Caco-2 (cell line): ENCODE measurements around the gene MEGF8. TPM values are rescaled to one million over a fixed set of nuclear protein-coding genes. Genes with fewer than 3 reads are reported as not detected.

ENCODE experiments used
- BruUV-seq: library from RNA; stranded (reverse); fragments of 400-500 nt; replicated peaks from 2 replicates; lab custom pipeline; 2021; lab: Mats Ljungman, UMichigan
- CTCF ChIA-PET: fragments of 300-600 bp; sonication (Branson Sonifier 250); formaldehyde crosslinking; loops from one replicate; lab custom pipeline; 2022; ENCODE audit warnings: antibody characterized with exemption; lab: Charles Lee
- POLR2A ChIA-PET: fragments of 300-600 bp; sonication (Branson Sonifier 250); formaldehyde crosslinking; loops from one replicate; lab custom pipeline; 2022; ENCODE audit warnings: antibody characterized with exemption; lab: Charles Lee
- DNase-seq, 2 experiments: peaks; one replicate each; pipeline versions ENCODE4 v3.0.0 to v3.0.0-alpha.2; 2020 to 2022
- H3K27me3 ChIP-seq: replicated peaks from 2 replicates; pipeline ENCODE4 v1.6.0; 2011; ENCODE audit warnings: low read length; ENCODE audit not compliant: control insufficient read depth, insufficient read depth
- H3K36me3 ChIP-seq: 2 replicates; pipeline ENCODE4 v1.5.1; 2011; ENCODE audit warnings: low read length; ENCODE audit not compliant: control insufficient read depth, insufficient read depth
- H3K4me1 ChIP-seq: fragments of 250-450 bp; sonication (Bioruptor Pico); 2 replicates; pipeline ENCODE4 v1.5.1; 2020; ENCODE audit warnings: mild to moderate bottlenecking
- H3K4me3 ChIP-seq: 2 replicates; pipeline ENCODE4 v1.5.1; 2011; ENCODE audit warnings: low read depth, mild to moderate bottlenecking, control low read depth, low read length
- H3K9me3 ChIP-seq: fragments of 250-450 bp; sonication (Bioruptor Pico); 2 replicates; pipeline ENCODE4 v1.5.1; 2020; ENCODE audit warnings: mild to moderate bottlenecking, moderate library complexity
- H3K27ac Mint-ChIP-seq: one replicate; pipeline ENCODE4 v1.8.0; 2022; ENCODE audit warnings: mixed read lengths; ENCODE audit not compliant: unreplicated experiment
- H3K27me3 Mint-ChIP-seq: one replicate; pipeline ENCODE4 v1.8.0; 2022; ENCODE audit warnings: mixed read lengths; ENCODE audit not compliant: insufficient read depth, unreplicated experiment
- H3K36me3 Mint-ChIP-seq: one replicate; pipeline ENCODE4 v1.8.0; 2022; ENCODE audit warnings: mild to moderate bottlenecking, mixed read lengths; ENCODE audit not compliant: insufficient read depth, unreplicated experiment
- H3K4me1 Mint-ChIP-seq: one replicate; pipeline ENCODE4 v1.8.0; 2022; ENCODE audit warnings: low read depth, mixed read lengths; ENCODE audit not compliant: unreplicated experiment
- H3K4me3 Mint-ChIP-seq: one replicate; pipeline ENCODE4 v1.8.0; 2022; ENCODE audit warnings: mild to moderate bottlenecking, moderate library complexity, mixed read lengths; ENCODE audit not compliant: unreplicated experiment
- H3K9me3 Mint-ChIP-seq: one replicate; pipeline ENCODE4 v1.8.0; 2022; ENCODE audit warnings: mixed read lengths; ENCODE audit not compliant: unreplicated experiment
- CTCF ChIP-seq, 2 experiments: fragments of 200-600 bp in 1 of 2; IDR thresholded peaks; 1 replicate in 1 of 2; 2 replicates in 1 of 2; pipeline versions ENCODE4 v1.5.1 to v1.8.0; 2011 to 2022; ENCODE audit warnings: antibody characterized with exemption in 1 of 2, control low read depth in 1 of 2, inconsistent platforms in 1 of 2, low read depth in 1 of 2, low read length in 1 of 2, mild to moderate bottlenecking in 1 of 2, moderate library complexity in 1 of 2; ENCODE audit not compliant: insufficient read depth in 1 of 2, severe bottlenecking in 1 of 2, unreplicated experiment in 1 of 2
- intact Hi-C: fragments of 100-400 bp; cut with micrococcal nuclease; formaldehyde crosslinking; loops from one replicate; pipeline ENCODE4 v1.10.0; 2022; ENCODE audit not compliant: unreplicated experiment
- total RNA-seq: library from RNA; stranded (reverse); gene quantifications from 2 replicates; pipeline ENCODE4 v1.2.3, GENCODE V29; 2022

The MEGF8 gene
- total RNA-seq, 1 experiment from 2014 or later = 17.9 TPM

- DNase-seq = peak in 1 of 2 experiments; percentile 39
- Mint-ChIP-seq H3K36me3 (peaks cover 25% of the 10 kb centered on the region), H3K4me3 (no peak overlapping the region), H3K4me1 (peaks cover 26% of the 10 kb centered on the region), H3K27ac (no peak overlapping the region), H3K27me3 (no peaks in the 10 kb centered on the region), H3K9me3 (no peaks in the 10 kb centered on the region)
- Histone ChIP-seq H3K4me3 (no peak overlapping the region), H3K4me1 (peaks cover 23% of the 10 kb centered on the region), H3K9me3 (no peaks in the 10 kb centered on the region), H3K36me3 (no peaks in the 10 kb centered on the region), H3K27me3 (no peaks in the 10 kb centered on the region)
- CTCF ChIA-PET = interaction anchor here (0.5 kb wide), 1 partner anchor 18 kb away, joined by 5 read pairs; no protein-coding TSS in a partner anchor
- POLR2A ChIA-PET = no interaction called here
- no peak for TF ChIP-seq CTCF (IDR thresholded peaks at IDR 0.05; ENCODE audit: insufficient read depth in 1 of 2, low read depth in 1 of 2, low read length in 1 of 2, severe bottlenecking in 1 of 2, unreplicated experiment in 1 of 2)
- no TSS peak for BruUV-seq
- intact Hi-C loops = no loop called here
Measured at GRCh38 chr19:42277821-42278451, 47.5 kb upstream of the MEGF8 start.

GRCh38 chr19:42278452-42279154, 46.8 kb upstream of the MEGF8 start:
- H3K9me3 ChIP-seq = no peaks in the 10 kb centered on the region
- BruUV-seq = no TSS peak
- CTCF ChIA-PET = interaction anchor here (0.5 to 2.6 kb wide), 5 partner anchors 8 to 45 kb away, joined by 3 to 25 read pairs (median 5); partner anchors contain the start of gene GSK3A
- H3K4me3 ChIP-seq = no peak overlapping the region
- no peak overlapping the region for H3K27ac Mint-ChIP-seq
- H3K36me3 Mint-ChIP-seq = peaks cover 21% of the 10 kb centered on the region
- no peaks in the 10 kb centered on the region for H3K27me3 ChIP-seq
- peak overlapping the region; percentile 90 for H3K4me3 Mint-ChIP-seq
- TF ChIP-seq CTCF (IDR thresholded peaks at IDR 0.05; ENCODE audit: insufficient read depth in 1 of 2, low read depth in 1 of 2, low read length in 1 of 2, severe bottlenecking in 1 of 2, unreplicated experiment in 1 of 2) = no peak
- H3K4me1 Mint-ChIP-seq = peaks cover 26% of the 10 kb centered on the region
- DNase-seq = no peak
- H3K4me1 ChIP-seq = peaks cover 28% of the 10 kb centered on the region
- H3K27me3 Mint-ChIP-seq = no peaks in the 10 kb centered on the region
- no peaks in the 10 kb centered on the region for H3K9me3 Mint-ChIP-seq
- POLR2A ChIA-PET = no interaction called here
- no peaks in the 10 kb centered on the region for H3K36me3 ChIP-seq
- intact Hi-C loops = loop anchor here (1.0 kb wide), 1 partner anchor 35 kb away; no protein-coding TSS in a partner anchor

- H3K4me1 ChIP-seq = peaks cover 28% of the 10 kb centered on the region
- Mint-ChIP-seq H3K36me3 (peaks cover 19% of the 10 kb centered on the region), H3K4me1 (peaks cover 26% of the 10 kb centered on the region), H3K9me3 (no peaks in the 10 kb centered on the region), H3K27me3 (no peaks in the 10 kb centered on the region), H3K4me3 (peak overlapping the region; percentile 90), H3K27ac (peak overlapping the region; percentile 93)
- peak overlapping the region; percentile 52 for H3K4me3 ChIP-seq
- no peaks in the 10 kb centered on the region for H3K27me3 ChIP-seq
- H3K9me3 ChIP-seq = no peaks in the 10 kb centered on the region
- no peak for TF ChIP-seq CTCF (IDR thresholded peaks at IDR 0.05; ENCODE audit: insufficient read depth in 1 of 2, low read depth in 1 of 2, low read length in 1 of 2, severe bottlenecking in 1 of 2, unreplicated experiment in 1 of 2)
- CTCF ChIA-PET = interaction anchor here (0.6 to 2.6 kb wide), 11 partner anchors 9 to 205 kb away, joined by 3 to 25 read pairs (median 5); partner anchors contain the start of gene GSK3A
- intact Hi-C loops = loop anchor here (1.0 kb wide), 1 partner anchor 36 kb away; no protein-coding TSS in a partner anchor
- no TSS peak for BruUV-seq
- POLR2A ChIA-PET = interaction anchor here (0.6 to 1.7 kb wide), 4 partner anchors 24 to 840 kb away, joined by 4 to 11 read pairs (median 8); partner anchors contain the start of gene ERF
- DNase-seq = no peak
- H3K36me3 ChIP-seq = no peaks in the 10 kb centered on the region
Measured at GRCh38 chr19:42279155-42279901, 46.1 kb upstream of the MEGF8 start.
